Stimulated activated CD4-positive, alpha-beta T cell treated with anti-CD3 and anti-CD28 coated beads, Interleukin-4, amount 100 ng/mL, for 24 hours (primary cell): ENCODE data around the gene SMPDL3A.

Experiments
- DNase-seq: peaks from one replicate; pipeline ENCODE4 v3.0.0-alpha.2; 2020

SMPDL3A gene

GRCh38 chr6:122808121-122808885 lies 19.2 kb downstream of the SMPDL3A start:
- no peak for DNase-seq

GRCh38 chr6:122809001-122809400 lies 19.9 kb downstream of the SMPDL3A start:
- no peak for DNase-seq

DNA sequence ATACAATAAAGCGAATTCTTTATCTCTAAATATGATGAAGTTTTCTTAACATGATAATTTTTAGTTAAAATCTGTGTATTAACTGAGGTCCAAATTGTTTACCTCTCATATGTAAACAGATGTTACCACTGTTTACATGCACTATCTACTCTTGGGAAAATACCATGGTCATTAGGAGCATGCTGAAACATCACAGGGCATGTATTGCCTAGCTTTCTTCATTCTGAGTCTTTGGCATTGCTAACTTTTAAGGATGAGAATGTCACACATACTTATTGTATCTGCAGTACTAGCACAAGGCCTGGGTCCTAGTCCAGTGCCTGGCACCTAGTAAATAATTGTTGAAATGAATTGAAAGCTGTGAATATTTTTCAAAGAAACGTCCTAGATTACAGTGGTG lies 20.6 kb downstream of the SMPDL3A start:
- DNase-seq, result no peak

- no peak for DNase-seq
Measured at GRCh38 chr6:122810189-122810588, 21.1 kb downstream of the SMPDL3A start.

GRCh38 chr6:122817358-122817757 lies 28.3 kb downstream of the SMPDL3A start:
- DNase-seq, result no peak

DNA sequence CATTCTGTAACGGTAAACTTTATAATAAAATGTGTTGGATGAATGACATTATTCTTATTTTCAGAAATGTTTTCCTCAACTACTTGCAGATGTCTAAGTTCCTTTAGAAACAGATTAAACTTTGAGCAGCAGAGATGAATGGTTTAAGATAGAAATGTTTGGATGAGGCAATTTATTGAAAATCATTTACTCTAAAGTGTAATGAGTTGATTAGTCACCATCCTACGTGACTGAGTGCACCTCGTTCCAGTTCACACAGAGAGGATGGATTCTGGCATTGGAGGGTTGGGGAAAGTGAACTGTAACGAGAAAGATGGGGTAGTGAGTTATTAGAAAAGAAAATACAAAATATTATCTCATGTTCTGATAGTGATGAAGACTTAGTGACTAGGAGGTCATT lies 28.7 kb downstream of the SMPDL3A start:
- DNase-seq, result no peak

DNA sequence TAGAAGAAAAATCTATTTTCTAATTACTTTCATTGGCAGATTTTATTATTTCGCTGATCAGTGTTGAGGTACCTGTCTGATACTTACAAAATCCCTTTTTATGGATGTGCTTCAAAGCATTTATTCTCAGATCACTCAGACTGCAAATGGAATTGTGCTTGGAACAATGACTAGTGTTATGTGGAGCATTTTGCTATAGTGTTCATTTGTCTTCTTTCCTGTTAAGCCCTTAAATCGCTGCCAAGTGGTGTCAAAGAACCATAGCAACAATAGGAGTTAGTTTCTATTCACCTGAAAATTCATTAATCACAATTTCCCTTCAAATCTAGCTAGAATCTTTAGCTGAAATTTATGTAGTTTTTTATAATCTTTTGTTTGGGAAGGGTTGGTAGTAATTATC lies 29.8 kb downstream of the SMPDL3A start:
- DNase-seq, result no peak

DNA sequence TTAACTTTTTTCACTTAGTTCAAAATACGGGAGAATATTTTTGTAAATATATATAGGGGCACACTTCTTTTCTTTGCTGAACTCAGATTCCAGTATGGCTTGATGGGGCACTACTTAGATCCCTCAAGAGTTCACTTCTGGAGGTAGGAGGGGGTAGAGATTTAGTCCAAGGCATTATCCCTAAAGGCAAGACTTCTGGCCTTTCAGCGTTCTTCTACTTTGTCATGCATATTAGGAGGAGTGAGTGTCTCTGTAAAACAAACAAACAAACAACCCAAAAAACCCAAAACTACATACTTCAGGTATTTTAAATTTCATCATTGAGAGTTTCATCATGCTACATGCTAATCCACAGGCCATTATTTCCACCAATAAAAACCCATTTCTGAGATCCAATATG lies 32.0 kb downstream of the SMPDL3A start:
- no peak for DNase-seq

GRCh38 chr6:122825163-122825562 lies 36.1 kb downstream of the SMPDL3A start:
- DNase-seq, result no peak

DNA sequence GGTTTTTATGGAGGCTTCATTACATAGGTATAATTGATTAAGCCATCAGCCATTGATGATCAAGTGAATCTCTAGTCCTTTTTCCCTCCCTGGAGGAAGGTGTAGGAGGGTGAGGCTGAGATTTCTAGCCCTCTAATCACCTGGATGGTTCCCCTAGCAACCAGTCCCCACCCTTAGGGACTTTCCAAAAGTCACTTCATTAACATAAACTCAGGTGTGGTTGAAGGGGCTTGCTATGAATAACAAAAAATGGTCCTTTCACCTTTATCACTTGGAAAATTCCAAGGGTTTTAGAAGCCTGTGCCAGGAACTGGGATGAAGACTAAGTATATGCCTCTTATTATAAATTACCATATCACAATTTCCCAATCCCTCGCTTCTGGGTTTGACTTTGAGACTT lies 40.4 kb downstream of the SMPDL3A start:
- DNase-seq, result no peak

- no peak for DNase-seq
Measured at GRCh38 chr6:122831511-122831910, 42.5 kb downstream of the SMPDL3A start.

DNA sequence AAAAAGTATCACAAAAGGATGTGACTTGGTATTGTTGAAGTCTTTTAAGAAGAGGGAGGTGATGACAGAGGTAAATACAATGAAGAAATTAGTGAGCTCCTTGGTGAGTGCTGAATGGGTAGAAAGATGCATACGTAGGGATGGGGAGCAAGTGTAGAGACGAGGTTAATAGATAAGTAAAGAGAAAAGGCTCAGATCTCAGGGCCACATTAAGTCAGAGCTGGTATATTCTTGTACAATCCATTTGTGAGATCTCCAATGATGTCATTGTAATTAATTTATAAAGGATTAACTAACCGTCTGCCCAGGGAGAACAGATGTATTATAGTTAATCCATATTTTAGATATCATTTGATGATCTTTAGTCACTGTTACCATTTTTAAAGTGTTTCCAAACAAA lies 43.4 kb downstream of the SMPDL3A start:
- no peak for DNase-seq

- DNase-seq, result no peak
Measured at GRCh38 chr6:122833021-122833491, 44.0 kb downstream of the SMPDL3A start.

GRCh38 chr6:122838060-122838780 lies 49.2 kb downstream of the SMPDL3A start:
- no peak for DNase-seq

- peak; percentile 53 for DNase-seq
Measured at GRCh38 chr6:122839472-122839871, 50.4 kb downstream of the SMPDL3A start.

GRCh38 chr6:122839906-122840305 lies 50.8 kb downstream of the SMPDL3A start:
- no peak for DNase-seq

DNA sequence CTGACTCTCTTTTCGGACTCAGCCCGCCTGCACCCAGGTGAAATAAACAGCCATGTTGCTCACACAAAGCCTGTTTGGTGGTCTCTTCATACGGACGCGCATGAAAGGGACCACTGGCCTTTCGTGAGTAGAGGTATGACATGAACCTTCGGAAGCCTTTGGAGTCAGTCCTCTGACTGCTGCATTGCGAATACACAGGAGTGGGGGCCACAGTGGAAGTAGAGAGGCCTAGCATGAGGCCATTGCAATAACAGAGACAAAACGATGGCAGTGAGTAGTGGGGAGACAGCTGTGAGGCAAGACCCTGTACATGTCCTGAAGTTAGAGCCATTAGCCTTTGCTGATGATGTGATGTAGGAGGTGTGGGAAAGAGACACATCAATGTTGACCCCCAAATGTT lies 56.4 kb downstream of the SMPDL3A start:
- DNase-seq, result no peak

DNA sequence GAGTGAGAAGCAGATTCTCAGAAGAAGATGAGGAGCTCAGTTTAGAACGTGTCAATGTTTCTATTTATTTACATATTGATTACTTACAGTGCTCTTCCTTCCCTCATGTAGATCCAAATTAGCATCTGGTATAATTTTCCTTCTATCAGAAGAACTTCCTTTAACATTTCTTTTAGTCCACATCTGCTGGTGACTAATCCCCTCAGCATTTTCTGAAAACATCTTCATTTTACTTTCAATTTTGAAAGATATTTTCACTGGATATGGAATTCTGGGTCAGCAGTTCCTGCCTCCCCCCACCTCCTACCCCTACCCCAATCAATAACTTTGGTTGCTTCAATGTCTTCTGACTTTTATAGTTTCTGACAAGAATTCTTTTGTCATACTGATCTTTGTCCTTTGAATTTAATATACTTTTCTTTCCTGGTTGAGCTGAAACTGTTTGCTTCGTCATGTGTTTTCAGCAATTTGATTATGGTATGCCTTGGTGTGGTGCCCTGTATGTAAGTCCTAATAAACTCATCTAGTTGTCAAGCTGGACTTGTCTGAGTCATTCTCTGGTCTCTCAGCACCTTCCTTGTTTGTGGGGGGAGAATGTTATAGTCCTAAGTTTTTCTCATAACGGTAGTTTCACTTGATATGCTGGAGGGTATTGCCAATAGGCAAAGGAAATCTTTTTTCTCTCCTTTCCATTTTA lies 57.0 kb downstream of the SMPDL3A start:
- DNase-seq, result no peak

- DNase-seq, result no peak
Measured at GRCh38 chr6:122853259-122853995, 64.4 kb downstream of the SMPDL3A start.
